GM12865 (cell line): ENCODE results near the gene PCDHB4.
A peak's percentile ranks its signal among the peaks of the same experiment; 100 is the strongest.
"Not testable (repeated sequence)": the region's sequence is repeated elsewhere in the genome, so short reads cannot be mapped to it uniquely, and the experiment has no call there.

Experiments used
- DNase-seq: peaks from one replicate; pipeline ENCODE4 v3.0.0; 2010; ENCODE audit warnings: low read depth
- H3K4me3 ChIP-seq: 2 replicates; pipeline ENCODE4 v1.5.1; 2011; ENCODE audit warnings: mild to moderate bottlenecking, low read depth, low read length, control low read depth
- CTCF ChIP-seq: IDR thresholded peaks from 2 replicates; pipeline ENCODE4 v1.5.1; 2011; ENCODE audit warnings: low read length, control low read depth, low read depth, inconsistent platforms; ENCODE audit not compliant: insufficient read depth; ENCODE audit errors: missing control alignments

Gene PCDHB4

GRCh38 chr5:141155540-141156374 lies 34.1 kb downstream of the PCDHB4 start:
- DNase-seq, result no peak
- no peak overlapping the region for H3K4me3 ChIP-seq
- TF ChIP-seq CTCF, result no peak

- H3K4me3 ChIP-seq, DNase-seq: not testable (repeated sequence)
Observed at GRCh38 chr5:141157356-141157755, 35.7 kb downstream of the PCDHB4 start.

- DNase-seq, H3K4me3 ChIP-seq: not testable (repeated sequence)
Observed at GRCh38 chr5:141157901-141158300, 36.3 kb downstream of the PCDHB4 start.

GRCh38 chr5:141172381-141173204 lies 51.0 kb downstream of the PCDHB4 start, which contains the start of gene PCDHB7:
Gene PCDHB7 (plus strand): TSS chr5:141172644. CDS start chr5:141172836, 192 bp downstream.
- TF ChIP-seq CTCF, result peak; percentile 9
- no peak within 1 kb of the TSS for H3K4me3 ChIP-seq
- DNase-seq, result no peak

GRCh38 chr5:141174291-141175104 lies 52.9 kb downstream of the PCDHB4 start:
- H3K4me3 ChIP-seq, DNase-seq: not testable (repeated sequence)
